GM10266 (cell line): Measurements from ENCODE around the gene LMF1.

ENCODE experiments used
- DNase-seq: peaks from one replicate; pipeline ENCODE4 v3.0.0; 2012; ENCODE audit errors: extremely low spot score
- CTCF ChIP-seq: IDR thresholded peaks from 2 replicates; pipeline ENCODE4 v1.5.1; 2012; ENCODE audit warnings: mild to moderate bottlenecking, low read depth; ENCODE audit not compliant: control insufficient read depth, insufficient read depth; ENCODE audit errors: missing control alignments

The LMF1 gene

GRCh38 chr16:917591-918061 lies 53.2 kb downstream of the LMF1 start:
- no peak for TF ChIP-seq CTCF
- no peak for DNase-seq

- TF ChIP-seq CTCF = no peak
- no peak for DNase-seq
Observed at GRCh38 chr16:916035-916799, 54.6 kb downstream of the LMF1 start.

- no peak for DNase-seq
- no peak for TF ChIP-seq CTCF
Observed at GRCh38 chr16:915546-915945, 55.2 kb downstream of the LMF1 start.

DNA sequence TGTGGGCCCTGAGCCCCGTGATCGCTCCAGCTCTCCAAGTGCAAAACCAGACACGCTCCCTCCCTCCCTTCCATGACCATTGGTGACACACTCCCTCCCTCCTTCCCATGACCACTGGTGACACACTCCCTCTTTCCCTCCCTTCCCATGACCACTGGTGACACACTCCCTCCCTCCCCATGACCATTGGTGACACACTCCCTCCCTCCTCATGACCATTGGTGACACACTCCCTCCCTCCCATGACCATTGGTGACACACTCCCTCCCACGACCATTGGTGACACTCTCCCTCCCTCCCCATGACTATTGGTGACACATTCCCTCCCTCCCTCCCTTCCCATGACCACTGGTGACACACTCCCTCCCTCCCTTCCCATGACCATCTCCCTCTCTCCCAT lies 56.3 kb downstream of the LMF1 start:
- no peak for TF ChIP-seq CTCF
- DNase-seq = peak; percentile 65

DNA sequence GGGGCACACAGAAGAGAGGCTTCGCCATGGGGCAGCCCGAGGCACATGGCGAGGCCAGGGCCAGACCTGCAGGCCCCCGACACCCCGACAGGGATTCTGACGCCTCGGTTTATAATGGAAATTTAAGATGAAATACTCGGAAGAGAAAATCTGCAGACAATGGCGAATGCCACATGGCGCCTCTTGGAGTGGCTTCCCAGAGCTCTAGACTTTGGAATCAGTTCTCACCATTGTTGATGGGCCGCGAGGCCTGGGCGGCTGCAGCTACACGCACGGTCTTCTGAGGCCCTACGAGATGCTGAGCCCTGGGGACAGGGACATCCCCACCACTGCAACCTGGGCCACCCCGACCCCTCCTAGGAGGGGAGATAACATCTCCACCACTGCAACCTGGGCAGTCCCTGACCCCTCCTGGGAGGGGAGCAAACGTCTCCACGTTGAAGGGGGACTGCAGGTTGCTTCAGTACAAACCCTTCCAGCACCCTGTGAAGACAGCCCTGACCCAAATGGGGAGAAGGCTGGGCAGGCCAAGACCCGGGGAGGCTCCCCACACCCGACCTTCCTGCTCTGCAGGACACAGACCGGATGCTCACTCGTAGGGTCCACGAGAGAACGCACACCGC lies 56.9 kb downstream of the LMF1 start:
- DNase-seq = no peak
- no peak for TF ChIP-seq CTCF

DNA sequence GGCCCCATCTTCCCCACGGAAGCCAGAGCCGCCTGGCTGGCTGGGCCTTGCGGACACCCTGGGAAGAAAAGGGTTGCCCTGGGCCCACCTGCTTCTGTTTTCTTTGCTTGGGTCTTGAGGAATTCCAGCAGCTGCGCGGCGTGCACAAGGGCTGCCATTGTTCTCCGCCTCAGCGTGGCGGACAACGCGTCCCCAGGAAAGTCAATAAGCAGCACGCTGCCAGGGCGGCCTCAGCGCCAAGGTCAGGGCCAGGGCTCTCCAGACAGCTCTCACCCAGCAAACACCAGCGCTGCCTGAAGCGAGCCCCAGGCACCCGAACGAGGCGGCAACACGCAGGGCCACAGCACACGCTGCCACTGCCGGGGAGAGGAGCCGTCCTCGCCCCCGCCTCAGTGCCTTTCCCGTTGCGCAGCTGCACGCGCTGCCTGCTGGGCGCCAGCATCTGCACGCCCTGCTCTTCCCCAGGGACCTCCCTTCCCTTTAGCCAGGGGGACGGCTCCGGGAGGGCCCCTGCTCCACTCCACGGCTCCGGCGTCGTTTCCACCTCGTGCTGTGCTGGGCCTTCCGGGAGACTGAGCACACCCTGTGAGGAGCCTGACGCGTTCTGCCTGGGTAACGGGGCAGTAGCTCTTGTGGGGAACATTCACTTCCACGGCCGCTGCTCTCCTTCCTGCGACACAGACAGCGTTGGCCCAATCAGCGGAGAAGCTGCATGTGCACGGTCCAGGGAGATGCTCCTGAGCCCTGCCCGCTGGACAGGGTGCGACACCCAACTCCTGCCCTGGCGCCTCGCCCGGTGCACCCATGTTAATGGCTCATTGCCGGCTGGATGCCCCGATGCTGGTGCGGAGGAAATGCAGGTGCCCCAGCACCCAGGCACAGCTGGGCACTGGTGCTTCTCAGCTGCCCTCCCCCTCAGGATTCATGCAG lies 57.8 kb downstream of the LMF1 start:
- TF ChIP-seq CTCF = no peak
- DNase-seq = no peak
